T-helper 1 cell treated with Interleukin-12 subunit alpha and Interleukin-12 subunit beta and Interleukin-4 antibody, amounts not matched to agents 30 μg/mL and 1 μg/mL, for 36 hours (primary cell): ENCODE results near the gene SETBP1.

Source experiments
- H3K27ac Mint-ChIP-seq: one replicate; pipeline ENCODE4 v1.8.0; 2021; ENCODE audit warnings: mild to moderate bottlenecking, mixed read lengths
- H3K27me3 Mint-ChIP-seq: one replicate; pipeline ENCODE4 v1.8.0; 2021; ENCODE audit warnings: low read depth, mixed read lengths
- H3K36me3 Mint-ChIP-seq: one replicate; pipeline ENCODE4 v1.8.0; 2021; ENCODE audit warnings: low read depth, mixed read lengths
- H3K4me1 Mint-ChIP-seq: one replicate; pipeline ENCODE4 v1.8.0; 2021; ENCODE audit warnings: low read depth, mixed read lengths
- H3K4me3 Mint-ChIP-seq: one replicate; pipeline ENCODE4 v1.8.0; 2021; ENCODE audit warnings: mild to moderate bottlenecking, moderate library complexity, mixed read lengths
- H3K9me3 Mint-ChIP-seq: one replicate; pipeline ENCODE4 v1.8.0; 2021; ENCODE audit warnings: mixed read lengths

The SETBP1 gene

DNA sequence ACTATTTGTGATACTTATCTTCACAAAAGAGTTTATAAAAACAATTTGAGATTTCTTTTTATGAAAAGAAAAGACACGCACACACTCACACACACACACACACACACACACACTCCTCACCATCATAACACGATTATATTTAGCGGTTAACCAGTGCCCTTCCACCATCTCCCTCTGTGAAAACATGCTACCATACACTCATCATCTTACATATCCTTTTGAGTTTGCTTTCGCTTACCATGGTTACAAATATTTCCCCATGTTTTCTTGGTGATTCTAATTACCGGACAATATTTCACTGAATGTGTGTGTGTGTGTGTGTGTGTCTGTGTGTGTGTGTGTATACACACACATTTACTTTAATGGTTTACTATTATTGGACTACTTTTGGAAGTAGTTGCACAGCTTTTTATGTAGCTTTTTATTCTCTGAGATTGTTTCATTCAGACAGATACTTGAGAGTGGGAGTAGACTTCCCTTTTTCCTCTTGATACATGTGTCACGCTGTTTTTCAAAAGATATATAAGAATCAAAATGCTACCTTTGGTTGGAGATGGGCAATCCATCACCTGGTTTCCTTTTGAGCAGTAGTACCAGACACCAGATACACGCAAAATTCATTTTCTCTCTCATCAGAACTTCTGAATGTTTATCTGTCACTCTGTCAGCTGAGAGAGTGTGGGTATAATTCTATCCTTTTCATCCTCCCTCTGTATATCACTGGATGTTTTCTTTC lies 138.1 kb downstream of the SETBP1 start:
- H3K4me3 Mint-ChIP-seq: no peak overlapping the region
- no peak overlapping the region for H3K27ac Mint-ChIP-seq
- peaks cover 27% of the 10 kb centered on the region for H3K27me3 Mint-ChIP-seq

DNA sequence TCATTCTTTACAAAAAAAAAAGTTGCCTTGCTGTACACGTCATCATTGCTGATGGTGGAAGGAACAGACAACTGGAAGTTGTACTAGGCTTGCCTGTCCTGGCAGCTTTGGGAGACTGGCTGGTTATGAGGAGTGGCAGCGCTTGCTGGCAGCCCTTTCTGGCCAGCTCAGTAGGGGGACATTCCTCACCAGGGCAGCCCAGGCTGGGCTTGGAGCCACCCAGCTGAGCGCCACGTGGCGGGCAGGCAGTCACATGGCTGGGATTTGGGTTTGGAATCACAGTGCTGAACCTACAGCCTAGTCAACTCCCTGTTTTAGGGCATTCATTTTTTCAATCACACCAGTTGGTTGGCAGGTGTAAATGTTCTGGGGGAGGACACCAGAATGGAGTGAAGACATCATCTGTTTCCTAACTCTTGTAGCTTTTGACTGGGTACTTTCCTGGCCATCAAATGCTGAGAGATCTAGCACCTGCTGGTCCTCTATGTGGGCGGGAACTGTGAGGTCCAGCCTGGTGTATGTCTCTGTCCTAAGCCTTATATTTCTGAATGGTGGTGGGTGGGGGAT lies 139.3 kb downstream of the SETBP1 start:
- peaks cover 12% of the 10 kb centered on the region for H3K36me3 Mint-ChIP-seq
- H3K27ac Mint-ChIP-seq: no peak overlapping the region
- peaks cover 16% of the 10 kb centered on the region for H3K4me1 Mint-ChIP-seq
- H3K27me3 Mint-ChIP-seq: peaks cover 37% of the 10 kb centered on the region
- H3K4me3 Mint-ChIP-seq: no peak overlapping the region
- no peaks in the 10 kb centered on the region for H3K9me3 Mint-ChIP-seq

More for the DNA sequence above, 138.1 kb downstream of the SETBP1 start:
- Mint-ChIP-seq H3K36me3 (peaks cover 12% of the 10 kb centered on the region), H3K4me1 (peaks cover 10% of the 10 kb centered on the region), H3K9me3 (no peaks in the 10 kb centered on the region)

DNA sequence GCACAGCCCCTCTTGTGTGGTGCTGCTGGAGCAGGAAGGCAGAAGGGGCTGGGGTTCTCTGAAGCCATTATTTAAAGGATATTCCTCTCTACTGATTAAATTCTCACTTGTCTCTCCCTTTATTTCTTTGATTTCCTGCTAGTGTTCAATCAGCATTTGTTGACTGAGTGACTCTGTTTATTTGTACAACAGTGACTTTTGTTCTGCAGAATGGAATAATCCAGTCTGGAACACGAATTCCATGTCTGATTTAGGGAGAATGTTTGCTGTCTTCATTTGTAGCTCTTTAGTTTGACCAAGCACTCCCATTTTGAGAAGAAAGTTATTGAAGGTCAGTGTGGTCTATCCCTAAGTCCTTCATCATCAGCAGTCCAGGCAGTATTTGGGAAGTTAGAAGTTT lies 141.2 kb downstream of the SETBP1 start:
- H3K9me3 Mint-ChIP-seq: no peaks in the 10 kb centered on the region
- peaks cover 16% of the 10 kb centered on the region for H3K4me1 Mint-ChIP-seq
- no peak overlapping the region for H3K27ac Mint-ChIP-seq
- H3K36me3 Mint-ChIP-seq: peaks cover 11% of the 10 kb centered on the region
- no peak overlapping the region for H3K4me3 Mint-ChIP-seq
- H3K27me3 Mint-ChIP-seq: peaks cover 46% of the 10 kb centered on the region

DNA sequence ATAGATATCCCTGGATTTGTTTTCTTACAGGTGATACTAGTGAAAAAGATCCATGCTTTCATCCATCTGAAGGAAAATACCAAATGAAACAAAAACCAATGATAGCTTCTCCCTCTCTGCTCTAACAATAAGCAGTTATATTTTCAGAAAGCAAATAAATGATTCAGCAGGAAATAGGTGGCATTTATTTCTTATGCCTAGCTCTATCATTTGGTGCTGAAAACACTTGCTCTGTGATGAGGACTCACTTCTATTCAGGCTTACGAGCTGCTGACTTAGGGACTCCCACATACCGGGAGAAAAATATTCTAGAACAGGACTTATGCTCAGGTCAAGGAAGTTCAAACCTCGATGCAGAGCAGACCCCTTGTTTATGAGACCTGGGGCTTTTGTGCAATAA lies 142.6 kb downstream of the SETBP1 start:
- Mint-ChIP-seq H3K9me3 (no peaks in the 10 kb centered on the region), H3K4me3 (no peak overlapping the region), H3K4me1 (peaks cover 16% of the 10 kb centered on the region), H3K27me3 (peaks cover 46% of the 10 kb centered on the region), H3K36me3 (peaks cover 11% of the 10 kb centered on the region), H3K27ac (no peak overlapping the region)

DNA sequence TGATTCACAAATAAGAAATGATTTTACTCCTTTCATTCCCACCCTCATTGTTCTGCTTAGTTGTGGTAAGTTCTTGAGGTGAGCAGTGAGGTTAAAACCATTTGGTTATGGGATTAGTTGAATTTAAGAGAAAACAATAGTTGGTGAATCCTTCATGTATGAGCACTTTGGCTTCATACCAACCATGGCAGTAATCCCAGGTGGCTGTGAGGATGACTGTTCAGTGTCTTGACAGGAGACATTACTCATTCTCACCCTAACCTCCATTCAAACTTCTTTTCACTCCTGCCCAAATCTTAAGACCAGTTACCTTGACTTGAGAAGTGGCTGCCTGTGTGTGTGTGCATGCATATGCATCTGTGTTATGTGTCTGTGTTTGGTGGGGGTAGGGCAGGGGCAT lies 143.1 kb downstream of the SETBP1 start:
- Mint-ChIP-seq H3K27ac (no peak overlapping the region), H3K4me1 (peaks cover 14% of the 10 kb centered on the region), H3K4me3 (no peak overlapping the region), H3K36me3 (peaks cover 8% of the 10 kb centered on the region), H3K9me3 (no peaks in the 10 kb centered on the region), H3K27me3 (peaks cover 42% of the 10 kb centered on the region)

DNA sequence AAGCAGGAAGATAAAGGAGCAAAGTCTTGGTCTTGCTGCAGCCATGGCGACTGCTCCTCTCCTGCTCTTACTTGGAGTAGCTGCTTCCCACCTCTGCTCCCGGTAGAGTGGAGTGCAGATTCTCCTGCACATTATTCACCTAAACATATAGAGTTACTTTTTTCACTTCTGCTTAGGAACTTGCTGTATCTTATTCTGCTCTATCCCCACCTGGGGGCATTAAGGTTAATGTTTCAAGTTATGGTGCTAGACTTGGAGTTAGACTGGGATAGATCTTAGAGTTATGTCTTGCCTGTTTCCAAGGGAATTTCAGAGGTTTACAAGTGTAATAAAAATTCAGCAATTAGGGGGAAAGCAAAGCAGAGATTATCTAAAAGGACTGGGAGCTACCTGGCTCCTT lies 144.2 kb downstream of the SETBP1 start:
- no peak overlapping the region for H3K4me3 Mint-ChIP-seq
- H3K27me3 Mint-ChIP-seq: peaks cover 38% of the 10 kb centered on the region
- H3K9me3 Mint-ChIP-seq: no peaks in the 10 kb centered on the region
- peaks cover 5% of the 10 kb centered on the region for H3K36me3 Mint-ChIP-seq
- H3K4me1 Mint-ChIP-seq: peaks cover 13% of the 10 kb centered on the region
- H3K27ac Mint-ChIP-seq: no peak overlapping the region

DNA sequence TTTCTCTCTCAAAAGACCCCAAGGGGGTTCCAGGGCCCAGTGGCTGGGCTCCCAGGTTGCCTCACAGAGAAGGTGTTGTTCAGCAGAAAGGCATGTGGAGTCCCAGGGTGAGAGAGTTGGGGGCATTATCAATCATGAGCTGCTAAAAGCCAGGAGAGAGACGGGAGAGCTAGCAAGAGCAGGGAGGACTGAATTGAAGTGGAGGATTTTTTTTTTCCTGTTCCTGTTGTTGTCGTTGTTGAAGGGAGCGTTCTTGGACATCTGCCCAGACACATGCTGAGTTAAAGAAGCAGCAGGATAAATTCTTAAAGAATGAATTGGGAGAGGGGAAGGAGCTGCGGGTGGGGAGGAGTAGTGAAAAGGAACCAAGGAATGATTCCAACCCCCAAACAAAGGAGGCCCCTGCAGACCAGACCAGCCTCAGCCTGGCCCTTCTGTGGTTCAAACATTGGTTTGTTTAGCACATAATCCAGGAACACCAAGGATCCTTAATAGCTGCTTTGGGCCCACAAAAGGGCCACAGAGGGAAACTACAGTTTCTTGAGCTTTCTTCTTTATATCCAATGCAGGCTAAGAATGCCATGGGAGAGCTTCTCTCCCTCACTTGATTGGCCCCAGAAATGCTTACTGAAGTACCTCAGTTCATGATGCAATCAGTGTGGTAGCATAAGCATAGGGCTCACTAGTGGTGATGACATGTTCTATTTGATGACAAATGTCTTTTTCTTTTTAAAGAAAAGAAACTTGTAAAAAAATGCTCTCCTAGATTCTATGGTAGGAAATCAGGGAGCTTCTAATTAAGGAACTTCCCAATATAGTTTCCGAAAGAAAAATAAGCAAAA lies 146.0 kb downstream of the SETBP1 start:
- no peaks in the 10 kb centered on the region for H3K9me3 Mint-ChIP-seq
- no peak overlapping the region for H3K4me3 Mint-ChIP-seq
- H3K27ac Mint-ChIP-seq: no peak overlapping the region
- H3K27me3 Mint-ChIP-seq: peaks cover 38% of the 10 kb centered on the region
- peaks cover 19% of the 10 kb centered on the region for H3K4me1 Mint-ChIP-seq
- H3K36me3 Mint-ChIP-seq: peaks cover 2% of the 10 kb centered on the region

DNA sequence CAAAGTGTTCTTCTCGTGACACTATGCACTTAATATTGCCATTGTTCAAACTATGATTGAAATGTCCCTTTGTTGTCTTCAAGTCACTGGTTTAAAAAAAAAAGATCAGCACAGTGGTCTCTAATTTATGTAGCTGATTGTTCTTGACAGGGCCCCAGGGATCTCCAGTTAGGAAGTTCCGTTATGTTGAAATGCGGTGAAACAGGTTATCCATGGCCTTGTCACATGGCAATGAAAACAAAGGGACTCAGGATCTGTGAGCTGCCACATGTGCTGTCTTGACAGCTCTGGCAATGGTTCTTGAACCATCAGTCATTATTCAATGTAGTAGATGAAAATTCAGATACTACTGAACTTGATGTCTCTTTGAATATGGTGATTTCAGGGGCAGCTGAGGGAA lies 147.4 kb downstream of the SETBP1 start:
- H3K4me3 Mint-ChIP-seq: no peak overlapping the region
- H3K36me3 Mint-ChIP-seq: no peaks in the 10 kb centered on the region
- peaks cover 19% of the 10 kb centered on the region for H3K4me1 Mint-ChIP-seq
- peaks cover 29% of the 10 kb centered on the region for H3K27me3 Mint-ChIP-seq
- no peaks in the 10 kb centered on the region for H3K9me3 Mint-ChIP-seq
- no peak overlapping the region for H3K27ac Mint-ChIP-seq

DNA sequence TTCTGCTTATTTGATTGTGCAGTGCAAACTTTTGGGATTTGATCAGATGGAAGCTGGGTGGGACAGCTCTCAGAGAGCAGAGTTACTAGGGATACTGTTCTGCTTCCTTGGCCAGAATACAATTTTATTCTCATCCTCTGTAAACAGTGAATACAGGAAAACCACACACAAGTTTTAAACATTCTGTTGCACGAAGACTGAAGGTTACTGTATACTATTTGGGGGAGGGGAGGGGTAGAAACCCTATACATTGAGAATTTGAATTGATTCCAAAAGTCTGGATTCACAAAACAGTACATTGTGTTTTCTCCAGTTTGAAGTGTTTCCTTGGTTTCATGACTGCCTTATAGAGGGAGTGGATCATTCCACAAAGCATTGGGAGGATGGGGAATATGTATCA lies 149.9 kb downstream of the SETBP1 start:
- no peaks in the 10 kb centered on the region for H3K9me3 Mint-ChIP-seq
- peaks cover 2% of the 10 kb centered on the region for H3K36me3 Mint-ChIP-seq
- no peak overlapping the region for H3K4me3 Mint-ChIP-seq
- peaks cover 17% of the 10 kb centered on the region for H3K4me1 Mint-ChIP-seq
- H3K27ac Mint-ChIP-seq: no peak overlapping the region
- peaks cover 10% of the 10 kb centered on the region for H3K27me3 Mint-ChIP-seq

DNA sequence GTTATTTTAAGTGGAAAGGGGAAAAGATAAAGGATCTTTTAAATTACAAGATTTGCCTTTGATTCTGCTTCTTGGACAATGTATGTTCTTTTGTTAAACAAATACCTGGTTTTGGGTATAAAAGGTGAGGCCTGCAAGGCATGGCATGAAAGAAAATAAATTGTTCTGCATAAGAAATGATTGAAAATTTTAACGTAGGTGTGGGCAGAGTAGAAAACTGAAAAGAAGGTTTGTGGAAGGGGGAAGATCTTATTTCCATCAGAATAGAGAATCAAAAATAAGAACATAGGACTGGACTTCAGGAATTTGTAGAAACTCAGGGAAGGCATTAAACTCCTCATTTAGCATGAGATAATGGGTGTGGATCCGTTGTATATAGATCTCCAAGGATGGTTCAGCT lies 153.1 kb downstream of the SETBP1 start:
- H3K27ac Mint-ChIP-seq: no peak overlapping the region
- H3K9me3 Mint-ChIP-seq: no peaks in the 10 kb centered on the region
- peaks cover 4% of the 10 kb centered on the region for H3K36me3 Mint-ChIP-seq
- H3K4me1 Mint-ChIP-seq: peaks cover 26% of the 10 kb centered on the region
- no peaks in the 10 kb centered on the region for H3K27me3 Mint-ChIP-seq
- H3K4me3 Mint-ChIP-seq: no peak overlapping the region

DNA sequence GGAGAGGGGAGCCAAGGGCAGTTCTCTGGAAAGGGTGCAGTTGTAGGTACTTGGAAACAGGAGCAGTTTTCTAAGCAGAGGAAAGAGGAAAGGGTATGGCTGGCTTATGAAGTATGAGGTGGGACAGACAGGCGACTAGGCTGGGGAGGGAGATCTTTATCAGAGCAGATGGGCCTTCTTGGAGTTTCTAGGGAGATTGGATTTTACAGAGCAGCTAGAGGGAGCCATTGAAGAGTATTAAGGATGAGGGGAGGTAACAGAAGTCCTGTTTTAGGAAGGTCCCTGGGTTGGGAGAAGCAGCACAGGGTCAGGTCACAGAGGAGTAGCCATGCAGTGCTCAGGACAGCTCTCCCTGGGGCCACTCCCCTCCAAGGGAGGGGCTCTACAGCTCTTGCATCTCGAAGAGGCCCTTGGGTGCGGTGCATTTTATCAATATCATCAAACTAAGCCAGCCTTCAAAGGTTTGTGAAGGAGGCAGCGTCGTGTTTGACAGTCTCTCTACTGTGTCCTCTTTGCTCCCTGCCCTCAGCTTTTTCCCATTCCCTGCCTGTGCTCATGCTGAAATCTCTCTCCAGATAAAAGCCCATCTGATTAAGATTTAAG lies 154.3 kb downstream of the SETBP1 start:
- H3K36me3 Mint-ChIP-seq: peaks cover 6% of the 10 kb centered on the region
- H3K27me3 Mint-ChIP-seq: no peaks in the 10 kb centered on the region
- peaks cover 36% of the 10 kb centered on the region for H3K4me1 Mint-ChIP-seq
- H3K27ac Mint-ChIP-seq: peak overlapping the region; percentile 23
- no peaks in the 10 kb centered on the region for H3K9me3 Mint-ChIP-seq
- no peak overlapping the region for H3K4me3 Mint-ChIP-seq

DNA sequence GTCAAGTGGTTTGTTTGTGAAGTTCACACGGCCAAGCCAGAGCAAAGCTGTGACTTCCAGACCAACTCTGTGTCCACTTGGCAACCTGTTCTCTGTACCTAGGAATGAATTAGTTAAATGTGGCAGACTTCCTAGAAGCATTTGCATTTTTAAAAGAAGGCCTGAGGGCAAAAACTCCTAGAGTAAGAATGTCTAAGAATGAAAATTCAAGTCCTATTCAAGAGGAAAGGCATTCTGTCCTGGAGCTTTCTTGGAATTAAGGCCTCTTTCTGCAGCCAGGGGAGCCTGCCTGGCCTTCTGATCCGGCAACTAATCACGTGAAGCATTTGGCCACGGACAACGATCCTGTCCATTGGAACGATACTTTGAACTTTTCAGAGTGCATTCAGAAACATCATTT lies 155.0 kb downstream of the SETBP1 start:
- H3K4me1 Mint-ChIP-seq: peaks cover 36% of the 10 kb centered on the region
- H3K36me3 Mint-ChIP-seq: peaks cover 6% of the 10 kb centered on the region
- no peaks in the 10 kb centered on the region for H3K27me3 Mint-ChIP-seq
- H3K9me3 Mint-ChIP-seq: no peaks in the 10 kb centered on the region
- H3K4me3 Mint-ChIP-seq: no peak overlapping the region
- no peak overlapping the region for H3K27ac Mint-ChIP-seq

DNA sequence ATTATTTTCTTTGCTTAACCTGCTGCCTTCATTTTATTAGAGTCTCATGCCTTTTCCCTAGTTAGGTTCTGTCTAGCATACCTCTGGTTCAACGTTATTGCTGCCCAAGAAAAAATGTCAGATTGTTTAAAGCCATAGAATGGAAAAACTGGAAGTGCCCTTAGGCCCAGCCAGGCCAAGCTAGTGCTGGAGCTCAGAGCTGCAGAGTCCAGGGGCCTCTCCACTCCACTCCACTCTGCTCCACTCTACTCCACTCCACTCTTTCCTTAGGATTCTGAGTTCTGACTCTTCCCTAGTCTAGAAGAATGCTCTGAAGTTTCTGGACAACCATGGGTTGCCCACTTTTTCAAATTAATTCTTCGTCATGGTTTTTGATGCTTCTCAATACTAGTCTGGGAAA lies 155.6 kb downstream of the SETBP1 start:
- Mint-ChIP-seq H3K9me3 (no peaks in the 10 kb centered on the region), H3K4me1 (peaks cover 33% of the 10 kb centered on the region), H3K4me3 (no peak overlapping the region), H3K27me3 (peaks cover under 1% of the 10 kb centered on the region), H3K36me3 (peaks cover 6% of the 10 kb centered on the region), H3K27ac (no peak overlapping the region)

DNA sequence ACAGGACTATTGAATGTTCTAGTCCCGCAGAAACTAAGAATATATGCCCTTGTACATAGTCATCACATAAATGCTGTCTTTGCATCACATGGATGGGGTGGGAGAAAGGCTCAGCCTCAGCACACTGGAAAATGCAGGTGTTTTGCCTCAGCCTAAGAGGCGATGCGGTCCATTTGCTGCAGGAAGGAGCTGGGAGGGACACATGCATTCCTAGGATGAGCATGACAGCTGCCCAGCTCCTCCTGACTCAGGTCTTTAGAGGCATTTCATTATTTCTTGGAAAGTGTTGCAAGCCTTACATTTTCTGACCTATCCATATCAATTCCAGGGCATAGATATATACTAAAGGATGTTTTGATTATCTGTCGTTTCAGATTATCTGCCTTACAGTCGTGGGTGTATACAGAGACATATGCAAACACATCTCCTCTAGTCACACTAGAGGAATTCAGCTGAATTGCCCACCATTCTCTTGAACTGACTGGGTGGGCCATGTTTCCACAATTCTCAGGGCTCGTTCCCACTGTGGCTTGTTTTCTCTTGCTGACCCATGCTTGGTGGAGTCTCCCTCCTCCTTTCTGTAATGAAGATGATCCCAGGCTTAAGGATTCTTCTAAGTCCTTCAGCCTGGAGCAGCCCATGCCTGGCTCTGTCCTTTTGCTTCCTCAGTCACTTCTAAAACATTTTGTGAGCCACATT lies 156.9 kb downstream of the SETBP1 start:
- H3K27me3 Mint-ChIP-seq: peaks cover 7% of the 10 kb centered on the region

More for the DNA sequence above, 156.9 kb downstream of the SETBP1 start:
- Mint-ChIP-seq H3K36me3 (peaks cover 11% of the 10 kb centered on the region), H3K9me3 (peaks cover 4% of the 10 kb centered on the region), H3K4me1 (peaks cover 38% of the 10 kb centered on the region), H3K4me3 (no peak overlapping the region), H3K27ac (no peak overlapping the region)
